HG03108 (cell line): ENCODE data around the gene ALPL.

ENCODE experiments used
- ATAC-seq: cut with Tn5 transposase; IDR thresholded peaks from one replicate; pipeline ENCODE4 v1.9.1; 2021; ENCODE audit warnings: moderate library complexity; ENCODE audit not compliant: unreplicated experiment

The ALPL gene

DNA sequence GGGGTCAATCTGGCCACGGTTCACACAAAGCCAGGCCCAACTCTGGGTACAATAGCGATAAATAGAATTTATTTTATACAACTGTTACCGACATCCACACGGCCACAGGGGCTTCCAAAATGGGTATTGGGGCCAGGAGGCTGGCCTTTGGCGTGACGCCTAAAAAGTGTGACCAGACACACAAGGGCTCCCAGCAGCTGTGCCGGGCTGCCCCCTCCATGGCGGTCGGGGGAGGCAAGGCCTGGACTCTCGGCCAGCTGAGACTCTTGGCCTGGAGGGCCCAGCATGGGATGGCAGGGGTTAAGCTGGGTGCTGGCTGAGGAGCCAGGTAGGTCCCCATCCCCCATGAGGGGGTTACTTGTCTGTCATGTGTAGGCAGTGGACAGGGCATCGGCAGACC lies 87.0 kb downstream of the ALPL start:
- ATAC-seq, result no peak

DNA sequence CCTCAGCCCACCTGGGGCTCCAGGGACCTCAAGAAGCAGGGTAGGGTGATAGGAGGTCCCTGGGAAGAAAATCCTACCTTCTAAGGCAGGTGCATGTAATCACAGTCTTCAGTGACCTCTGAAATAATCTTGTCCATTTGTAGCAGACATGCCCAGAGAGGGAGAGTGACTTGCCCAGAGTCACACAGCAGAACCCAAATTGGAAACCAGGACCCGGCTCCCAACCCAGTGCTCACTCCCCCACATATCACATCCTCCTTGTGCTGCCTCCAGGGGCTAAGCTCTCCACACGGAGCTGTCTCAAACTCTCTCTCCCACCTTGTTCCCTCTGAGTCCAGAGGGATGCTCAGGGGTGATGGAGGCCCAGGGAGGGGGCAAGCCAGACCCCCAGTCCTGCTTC lies 87.4 kb downstream of the ALPL start:
- ATAC-seq, result no peak

GRCh38 chr1:21597753-21598152 lies 88.5 kb downstream of the ALPL start:
- ATAC-seq, result no peak

DNA sequence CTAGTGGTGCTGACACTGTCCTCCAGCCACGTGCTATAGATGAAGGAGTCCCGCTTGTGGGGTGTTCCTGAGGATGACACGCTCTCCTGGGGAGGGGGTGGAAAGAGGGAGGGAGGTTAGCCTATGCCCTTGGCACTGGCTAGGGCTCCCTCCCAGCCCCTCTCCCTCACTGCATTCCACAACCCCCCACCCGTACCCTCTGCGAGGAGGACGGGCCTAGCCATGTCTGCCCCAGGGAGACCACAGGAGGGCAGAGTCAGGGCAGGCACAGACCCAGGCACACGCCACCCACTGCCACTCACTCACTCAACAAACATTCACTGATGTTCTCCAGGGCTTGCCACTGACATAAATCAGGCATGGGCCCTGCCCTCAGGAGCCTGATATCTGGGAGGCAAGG lies 89.2 kb downstream of the ALPL start:
- no peak for ATAC-seq

GRCh38 chr1:21598904-21599303 lies 89.7 kb downstream of the ALPL start:
- ATAC-seq, result no peak

DNA sequence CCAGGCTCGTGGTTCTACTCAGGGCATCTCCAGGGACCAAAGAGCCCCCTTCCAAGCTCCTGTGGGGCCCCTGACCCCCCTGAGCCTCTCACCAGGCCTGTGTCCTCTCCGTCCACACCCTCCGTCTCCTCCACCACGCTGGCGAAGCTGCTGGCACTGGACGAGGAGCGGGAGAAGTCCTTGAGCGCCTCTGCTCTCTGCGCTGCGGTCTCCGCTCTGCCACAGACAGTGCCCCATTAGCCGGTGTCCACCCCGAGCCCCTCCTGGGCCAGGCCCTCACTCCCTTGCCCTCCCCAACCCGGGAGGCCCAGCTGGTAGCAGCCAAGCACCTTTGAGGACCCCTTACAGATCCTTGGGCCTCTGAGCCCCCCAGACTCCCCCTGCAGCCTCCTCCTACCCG lies 90.2 kb downstream of the ALPL start:
- no peak for ATAC-seq

- no peak for ATAC-seq
These were observed 92.2 kb downstream of the ALPL start for GRCh38 chr1:21601278-21602048.

GRCh38 chr1:21603177-21604138 lies 94.2 kb downstream of the ALPL start:
- ATAC-seq, result no peak

- ATAC-seq, result no peak
These were observed 95.2 kb downstream of the ALPL start for GRCh38 chr1:21604208-21604957.

- no peak for ATAC-seq
These were observed 95.9 kb downstream of the ALPL start for GRCh38 chr1:21605012-21605715.

GRCh38 chr1:21605964-21606705 lies 96.9 kb downstream of the ALPL start:
- no peak for ATAC-seq

DNA sequence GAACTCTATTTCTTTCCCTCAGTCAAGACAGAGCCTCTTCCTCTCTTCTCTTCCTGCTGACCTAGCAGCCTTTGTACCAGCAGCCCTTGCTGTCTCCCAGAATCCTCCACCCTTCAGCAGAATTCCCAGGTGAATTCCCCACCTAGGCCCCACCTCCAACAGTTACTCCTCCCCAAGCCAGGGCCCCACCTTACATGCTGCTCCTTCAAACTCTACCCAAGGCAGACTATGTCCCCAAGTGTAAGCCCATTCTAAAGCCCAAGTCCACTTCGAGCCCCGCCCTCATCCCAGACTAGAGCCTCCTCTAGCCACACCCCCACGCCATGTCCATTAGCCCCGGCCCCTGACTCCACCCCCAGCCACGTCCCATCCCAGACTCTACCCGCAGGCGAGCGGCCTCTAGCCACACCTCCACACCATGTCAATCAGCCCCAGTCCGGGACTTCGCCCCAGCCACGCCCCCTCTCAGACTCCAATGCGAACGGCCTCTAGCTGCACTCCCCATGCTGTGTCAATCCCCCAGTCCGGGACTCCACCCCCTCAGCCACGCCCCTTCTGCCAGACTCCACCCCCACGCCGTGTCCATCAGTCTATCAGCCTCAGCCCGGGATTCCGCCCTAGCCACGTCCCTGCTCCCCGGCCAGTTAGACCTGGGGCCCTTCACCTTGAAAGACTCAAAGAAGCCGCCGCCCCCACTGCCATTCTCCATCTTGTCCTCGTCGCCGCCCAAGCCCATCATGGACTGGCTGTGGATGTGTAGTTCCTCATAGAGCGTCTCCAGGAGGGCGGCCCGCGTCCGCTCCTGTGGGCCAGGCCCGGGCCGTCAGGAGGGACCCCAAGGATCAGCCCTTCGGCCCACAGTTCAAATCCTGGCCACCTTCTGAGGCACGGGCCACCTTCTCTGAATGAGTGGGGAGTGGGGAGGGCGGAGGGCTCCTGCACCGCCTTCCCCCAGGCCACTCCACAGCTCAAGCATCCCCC lies 98.6 kb downstream of the ALPL start:
- ATAC-seq, result no peak

GRCh38 chr1:21608798-21609197 lies 99.6 kb downstream of the ALPL start:
- no peak for ATAC-seq

- no peak for ATAC-seq
These were observed 100.8 kb downstream of the ALPL start for GRCh38 chr1:21610027-21610426.

DNA sequence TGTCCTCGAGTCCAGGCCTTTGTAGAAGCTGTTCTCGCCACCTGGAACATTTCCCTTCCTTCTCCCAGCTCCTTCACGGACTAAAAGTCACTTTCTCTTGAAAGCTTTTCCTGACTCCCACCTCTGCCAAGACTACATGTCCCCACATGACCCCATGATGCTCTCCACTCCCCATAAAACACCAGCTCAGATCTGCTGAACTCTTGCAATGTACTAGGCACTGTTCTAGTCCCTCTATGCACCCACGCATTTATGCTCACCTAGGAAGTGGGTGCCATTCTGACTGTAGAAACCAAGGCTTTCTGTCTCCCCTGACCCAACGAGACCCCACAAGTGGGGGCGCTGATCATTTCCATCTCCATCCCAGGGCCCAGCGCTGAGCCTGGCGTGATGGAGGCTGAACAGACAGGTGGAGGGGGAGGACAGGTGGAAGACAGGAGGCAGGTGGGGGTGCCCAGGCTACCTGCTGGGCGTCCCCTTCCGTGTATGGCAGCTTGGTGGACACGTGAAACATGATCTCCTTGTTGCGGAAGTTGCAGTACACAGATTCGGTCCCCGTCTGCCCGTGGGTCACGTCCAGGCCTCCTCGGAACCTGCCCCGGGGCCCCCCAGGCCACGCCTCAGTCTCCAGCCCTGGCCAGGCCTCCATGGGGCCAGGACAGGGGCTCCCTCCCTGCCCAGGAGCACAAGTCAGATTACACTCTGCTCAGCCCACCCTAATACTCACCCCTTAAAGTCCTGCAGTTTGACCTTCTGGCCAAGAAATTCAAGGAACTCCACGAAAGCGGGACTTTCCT lies 102.0 kb downstream of the ALPL start:
- no peak for ATAC-seq

GRCh38 chr1:21612057-21612456 lies 102.8 kb downstream of the ALPL start:
- ATAC-seq, result no peak

DNA sequence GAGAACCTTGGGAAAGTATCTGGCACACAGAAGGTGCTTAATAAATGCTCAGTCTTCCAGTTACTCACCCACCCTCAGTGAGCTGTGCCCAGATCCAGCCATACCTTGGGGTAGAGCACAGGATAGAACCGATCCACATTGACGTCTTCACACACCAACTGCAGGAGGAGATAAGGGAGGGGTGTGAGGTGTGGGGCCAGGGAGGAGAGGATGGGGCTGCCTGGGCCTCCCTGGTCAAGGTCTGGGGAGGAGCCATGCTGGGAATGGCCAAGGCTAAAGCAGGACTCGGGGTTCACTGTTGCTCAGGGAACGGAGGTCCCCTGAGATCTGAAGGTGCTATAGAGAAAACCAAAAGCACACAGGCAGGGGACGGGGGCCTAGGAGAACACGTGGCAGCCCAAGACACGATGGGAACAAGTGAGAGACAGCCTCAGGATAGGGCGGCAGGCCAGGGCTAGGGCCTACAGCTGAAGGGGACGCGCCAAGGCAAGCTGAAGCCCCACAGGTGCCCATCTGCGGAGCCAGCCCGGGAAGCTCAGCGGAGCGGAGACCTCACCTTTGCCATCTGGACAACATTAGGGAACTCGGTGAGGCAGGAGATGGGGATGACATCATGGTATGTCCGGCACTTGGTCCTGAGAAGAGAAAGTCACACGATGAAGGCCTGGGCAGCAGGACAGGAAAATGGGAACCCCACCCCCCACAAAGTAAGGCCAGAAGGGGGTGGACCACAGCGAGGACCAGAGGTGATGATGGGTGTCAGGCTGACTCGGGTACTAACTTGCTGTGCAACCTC lies 104.0 kb downstream of the ALPL start:
- ATAC-seq, result no peak
